ENCODE results near the gene DEFB124.
"Not testable (repeated sequence)": the region's sequence is repeated elsewhere in the genome, so short reads cannot be mapped to it uniquely, and the experiment has no call there.

The DEFB124 gene, protein sequence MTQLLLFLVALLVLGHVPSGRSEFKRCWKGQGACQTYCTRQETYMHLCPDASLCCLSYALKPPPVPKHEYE

GRCh38 chr20:31474758-31475427 is at the start of gene DEFB124, which contains the start of gene REM1:
DEFB124 (minus strand) TSS chr20:31475127; CDS start chr20:31473013, 2,114 bp downstream.
REM1 (plus strand) TSS chr20:31475288; CDS start chr20:31476446, 1,158 bp downstream.
- DNase-seq (ENCODE audit: low read depth, low spot score): no peak

DNA sequence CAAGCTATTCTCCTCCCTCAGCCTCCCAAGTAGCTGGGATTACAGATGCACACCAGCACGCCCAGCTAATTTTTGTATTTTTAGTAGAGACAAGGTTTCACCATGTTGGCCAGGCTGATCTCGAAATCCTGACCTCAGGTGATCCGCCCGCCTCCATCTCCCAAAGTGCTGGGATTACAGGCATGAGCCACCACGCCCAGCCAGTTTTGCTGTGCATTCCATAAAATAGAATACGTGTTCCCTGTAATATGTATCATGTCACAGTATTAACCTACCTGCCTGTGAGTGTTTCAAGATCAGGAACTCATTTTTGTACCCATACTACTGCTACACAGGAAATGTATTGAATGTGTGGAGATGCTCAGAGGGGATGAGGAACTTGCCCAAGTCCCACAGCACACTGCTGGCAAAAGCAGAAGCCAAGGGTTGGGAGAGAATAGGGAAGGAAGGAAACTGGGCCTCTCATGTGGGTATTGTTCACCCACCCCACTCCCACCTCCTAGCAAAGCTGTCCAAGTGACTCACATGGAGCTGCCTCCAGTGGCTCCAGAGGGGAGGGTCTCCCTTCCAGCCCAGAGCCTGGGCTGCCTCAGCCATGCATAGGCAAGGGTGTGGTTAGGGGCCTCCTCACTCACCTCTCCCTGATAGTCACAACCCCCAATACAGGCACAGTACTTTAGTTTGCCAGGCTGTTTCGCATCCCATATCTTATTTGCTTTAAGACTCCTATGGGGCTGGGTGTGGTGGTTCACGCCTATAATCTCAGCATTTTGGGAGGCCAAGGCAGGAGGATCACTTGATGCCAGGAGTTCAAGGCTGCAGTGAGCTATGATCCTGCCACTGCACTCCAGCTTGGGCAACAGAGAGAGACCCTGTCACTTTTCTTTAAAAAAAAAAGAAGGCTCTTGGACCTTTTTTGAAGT is 48.7 kb upstream of the DEFB124 start:
- no peak for DNase-seq (ENCODE audit: low read depth, low spot score)

DNA sequence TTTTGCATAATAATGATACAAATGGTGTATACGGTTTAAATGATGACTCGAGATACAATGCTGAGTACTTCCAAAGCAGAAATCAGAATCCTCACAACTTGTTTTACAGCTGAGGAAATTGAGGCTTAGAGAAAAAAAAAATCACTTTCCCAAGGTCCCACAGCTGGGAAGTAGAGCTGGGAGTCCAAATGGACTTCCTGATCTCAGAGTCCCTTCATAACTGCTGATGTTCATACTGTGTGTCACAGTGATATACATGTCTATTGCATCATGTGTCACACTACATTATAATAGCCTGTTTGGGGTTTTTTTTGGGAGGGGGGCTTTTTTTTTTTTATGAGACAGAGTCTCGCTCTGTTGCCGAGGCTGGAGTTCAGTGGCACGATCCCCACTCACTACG is 47.8 kb upstream of the DEFB124 start:
- no peak for DNase-seq (ENCODE audit: low read depth, low spot score)

GRCh38 chr20:31521267-31521666 is 46.3 kb upstream of the DEFB124 start:
- DNase-seq (ENCODE audit: low read depth, low spot score): not testable (repeated sequence)

- no peak for DNase-seq (ENCODE audit: low read depth, low spot score)
These were observed 42.4 kb upstream of the DEFB124 start for GRCh38 chr20:31517373-31517772.

DNA sequence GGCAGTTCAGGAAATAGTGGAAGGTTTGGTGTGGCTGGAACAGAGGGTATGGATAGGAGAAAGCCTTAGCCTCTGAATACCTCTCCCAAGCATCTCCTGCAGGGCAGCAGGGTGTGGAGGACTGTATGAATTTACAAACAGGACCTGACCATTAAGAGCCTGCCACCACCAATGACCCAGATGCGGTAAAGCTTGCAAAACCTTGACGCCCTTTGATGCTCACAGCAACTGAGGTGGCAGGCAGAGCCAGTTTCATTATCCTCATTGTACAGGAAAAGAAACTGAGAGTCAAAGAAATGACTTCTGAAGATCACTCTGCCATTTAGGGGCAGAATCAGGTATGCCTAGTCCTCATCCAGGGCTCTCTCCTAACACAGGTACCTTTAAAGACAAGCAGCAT is 41.7 kb upstream of the DEFB124 start:
- DNase-seq (ENCODE audit: low read depth, low spot score): no peak

DNA sequence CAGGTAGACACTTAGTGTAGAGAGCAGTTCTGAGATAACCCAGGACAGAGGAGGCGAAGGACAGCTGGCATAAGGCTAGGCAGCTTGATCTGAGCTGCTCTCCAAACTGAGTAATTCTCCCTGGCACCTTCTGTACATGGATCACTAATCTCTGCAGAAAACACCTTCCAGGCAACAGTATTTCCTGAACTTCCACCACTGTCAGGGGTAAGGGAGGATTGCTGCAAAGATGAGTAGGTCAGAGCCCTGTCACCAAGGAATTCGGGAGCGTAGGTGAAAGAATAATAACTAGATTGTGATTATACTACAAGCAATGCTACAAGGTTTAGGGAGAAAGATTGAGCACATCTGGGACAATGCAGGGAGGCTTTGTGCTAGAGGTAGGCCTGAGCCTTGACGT is 41.2 kb upstream of the DEFB124 start:
- no peak for DNase-seq (ENCODE audit: low read depth, low spot score)

DNA sequence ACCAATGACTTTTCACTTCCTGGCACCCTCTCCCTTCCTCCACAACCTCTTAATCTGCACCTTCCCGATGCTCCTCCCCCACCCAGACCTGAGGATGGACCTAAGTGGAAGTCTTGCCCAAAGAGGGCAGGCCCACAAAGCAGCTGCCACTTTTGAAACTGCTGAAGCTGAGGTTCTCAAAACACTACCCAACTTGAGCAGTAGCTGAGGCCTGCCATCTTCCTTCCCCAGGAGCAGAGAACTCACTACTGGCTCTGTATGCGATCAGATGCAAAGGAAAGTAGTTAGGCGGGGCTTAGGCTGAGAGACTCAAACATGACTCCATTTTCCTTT is 40.8 kb upstream of the DEFB124 start:
- DNase-seq (ENCODE audit: low read depth, low spot score): no peak

- no peak for DNase-seq (ENCODE audit: low read depth, low spot score)
These were observed 40.3 kb upstream of the DEFB124 start for GRCh38 chr20:31515072-31515774.

GRCh38 chr20:31514154-31515071 is 39.5 kb upstream of the DEFB124 start, which contains the start of gene HM13:
HM13 (plus strand) TSS chr20:31514442; CDS start chr20:31514552, 110 bp downstream.
- peak; percentile 95 for DNase-seq (ENCODE audit: low read depth, low spot score)

GRCh38 chr20:31508517-31509244 is 33.8 kb upstream of the DEFB124 start:
- DNase-seq (ENCODE audit: low read depth, low spot score): no peak

- no peak for DNase-seq (ENCODE audit: low read depth, low spot score)
These were observed 31.0 kb upstream of the DEFB124 start for GRCh38 chr20:31505903-31506302.

DNA sequence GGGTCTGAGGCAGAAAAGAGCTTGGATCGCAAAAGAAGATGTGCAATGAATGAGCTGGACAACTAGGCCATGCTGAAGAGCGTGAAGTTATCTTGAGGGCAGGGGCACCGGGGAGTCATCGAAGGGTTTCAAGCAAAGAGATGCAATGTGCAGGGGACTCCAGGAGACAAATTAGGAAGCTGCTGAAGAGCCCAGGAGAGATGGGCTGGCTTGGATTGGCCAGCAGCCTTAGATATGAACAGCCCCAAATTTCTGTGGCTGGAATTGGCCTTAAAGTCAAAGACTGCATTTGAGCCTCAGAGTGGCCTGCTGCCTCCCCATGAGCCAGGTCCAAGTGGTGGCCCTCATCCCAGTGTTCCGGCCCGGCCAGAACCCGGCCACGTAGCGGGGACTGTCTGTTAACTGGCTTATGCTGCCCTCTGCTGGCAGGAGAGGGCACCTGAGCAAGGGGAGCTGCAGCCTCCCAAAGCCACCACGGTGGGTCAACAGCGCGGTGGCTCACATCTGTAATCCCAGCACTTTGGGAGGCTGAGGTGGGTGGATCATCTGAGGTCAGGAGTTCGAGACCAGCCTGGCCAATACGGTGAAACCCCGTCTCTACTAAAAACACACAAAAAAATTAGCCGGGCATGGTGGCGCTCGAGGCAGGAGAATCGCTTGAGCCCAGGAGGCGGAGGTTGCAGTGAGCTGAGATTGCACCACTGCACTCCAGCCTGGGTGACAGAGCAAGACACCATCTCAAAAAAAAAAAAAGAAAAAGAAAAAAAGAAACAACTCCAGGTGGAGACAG is 28.2 kb upstream of the DEFB124 start:
- DNase-seq (ENCODE audit: low read depth, low spot score): peak; percentile 49

- DNase-seq (ENCODE audit: low read depth, low spot score): no peak
These were observed 25.6 kb upstream of the DEFB124 start for GRCh38 chr20:31500527-31500926.

DNA sequence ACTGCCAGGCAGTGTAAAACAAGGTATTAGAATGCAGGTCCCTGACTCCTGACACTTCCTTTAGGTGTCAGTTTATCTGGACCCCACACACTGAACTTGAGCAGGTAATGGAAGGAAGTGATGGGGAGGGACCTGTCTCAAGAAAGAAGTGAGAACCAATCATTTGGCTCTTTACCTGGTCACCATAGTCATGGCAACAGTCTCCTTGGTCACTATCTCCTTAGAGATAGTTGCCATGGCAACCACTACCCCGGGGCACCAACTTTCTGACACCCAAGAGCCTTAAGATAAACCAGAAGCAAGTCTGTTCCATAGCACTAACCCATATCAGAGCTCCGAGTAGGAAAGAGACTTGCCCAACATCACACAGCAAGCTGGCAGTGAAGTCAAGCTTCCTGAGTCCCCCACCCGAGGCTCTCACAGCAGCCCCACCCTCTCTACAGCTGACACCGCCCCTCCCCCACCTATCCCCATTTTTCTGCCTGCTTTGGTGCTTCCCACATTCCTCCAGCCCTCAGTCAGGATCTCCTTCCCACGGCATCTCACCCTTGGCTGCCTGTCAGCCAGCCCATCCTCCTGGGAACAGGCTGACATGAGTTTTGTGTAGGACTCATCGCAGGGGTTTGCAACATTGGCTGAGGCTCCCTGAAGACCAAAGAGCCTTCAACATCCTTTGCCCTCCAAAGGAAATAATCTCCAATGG is 23.1 kb upstream of the DEFB124 start:
- no peak for DNase-seq (ENCODE audit: low read depth, low spot score)

GRCh38 chr20:31496761-31497295 is 21.9 kb upstream of the DEFB124 start:
- no peak for DNase-seq (ENCODE audit: low read depth, low spot score)

GRCh38 chr20:31494131-31494530 is 19.2 kb upstream of the DEFB124 start:
- DNase-seq (ENCODE audit: low read depth, low spot score): no peak

DNA sequence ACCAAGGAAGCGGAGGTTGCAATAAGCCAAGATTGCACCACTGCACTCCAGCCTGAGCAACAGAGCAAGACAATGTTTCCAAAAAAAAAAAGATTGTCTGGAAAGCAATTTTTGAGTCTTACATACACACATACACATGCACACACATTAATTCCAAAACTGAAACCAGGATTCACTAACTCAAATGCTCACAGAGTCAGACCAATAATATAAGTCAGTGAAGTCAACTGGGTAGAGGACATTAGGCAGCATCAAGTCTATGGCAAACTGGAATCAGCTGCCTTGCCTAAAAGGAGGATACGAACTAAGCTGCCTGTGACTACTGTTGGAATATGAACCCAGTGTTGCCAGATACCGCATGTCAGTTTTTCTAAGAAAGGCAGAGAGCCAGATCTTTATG is 15.8 kb upstream of the DEFB124 start:
- no peak for DNase-seq (ENCODE audit: low read depth, low spot score)
